T47D (cell line): ENCODE results near the gene LMO1.
A peak's percentile ranks its signal among the peaks of the same experiment; 100 is the strongest.

Experiments used
- DNase-seq, 2 experiments: peaks; one replicate each; pipeline versions ENCODE4 v3.0.0 to v3.0.0-alpha.2; 2011 to 2012; ENCODE audit warnings: low read depth in 1 of 2, low spot score in 1 of 2
- JUND ChIP-seq: IDR thresholded peaks from 2 replicates; pipeline ENCODE4 v1.6.1; 2012; ENCODE audit warnings: low read depth
- in situ Hi-C: cut with HindIII; loops from 2 replicates; pipeline ENCODE4 v1.10.0; 2016; ENCODE audit warnings: low sequenced_read_pairs, low pct_unique_long_range_greater_than_20kb

The LMO1 gene

GRCh38 chr11:8294251-8294935, 30.7 kb upstream of the LMO1 start:
- no peak for TF ChIP-seq JUND
- in situ Hi-C loops, result no loop called here

GRCh38 chr11:8293171-8293570, 29.5 kb upstream of the LMO1 start:
- in situ Hi-C loops, result no loop called here
- TF ChIP-seq JUND, result no peak
- no peak for DNase-seq

More at GRCh38 chr11:8294251-8294935, 30.7 kb upstream of the LMO1 start:
- DNase-seq, result no peak

GRCh38 chr11:8292351-8292750, 28.7 kb upstream of the LMO1 start:
- in situ Hi-C loops, result no loop called here
- no peak for DNase-seq
- no peak for TF ChIP-seq JUND

GRCh38 chr11:8291421-8292350, 28.0 kb upstream of the LMO1 start:
- no peak for DNase-seq
- no peak for TF ChIP-seq JUND
- in situ Hi-C loops, result no loop called here

- TF ChIP-seq JUND, result no peak
- peak in 1 of 2 experiments; percentile 14 for DNase-seq
- in situ Hi-C loops, result no loop called here
Observed at GRCh38 chr11:8290081-8290810, 26.6 kb upstream of the LMO1 start.

- in situ Hi-C loops, result no loop called here
- DNase-seq, result no peak
- no peak for TF ChIP-seq JUND
Observed at GRCh38 chr11:8289492-8289918, 25.8 kb upstream of the LMO1 start.

- in situ Hi-C loops, result no loop called here
- no peak for DNase-seq
- no peak for TF ChIP-seq JUND
Observed at GRCh38 chr11:8288824-8289491, 25.3 kb upstream of the LMO1 start.

- DNase-seq, result peak in 1 of 2 experiments; percentile 24
- in situ Hi-C loops, result no loop called here
- TF ChIP-seq JUND, result no peak
Observed at GRCh38 chr11:8288166-8288772, 24.6 kb upstream of the LMO1 start.

- DNase-seq, result no peak
- TF ChIP-seq JUND, result no peak
- in situ Hi-C loops, result no loop called here
Observed at GRCh38 chr11:8287703-8288102, 24.0 kb upstream of the LMO1 start.

- no peak for DNase-seq
- in situ Hi-C loops, result no loop called here
- no peak for TF ChIP-seq JUND
Observed at GRCh38 chr11:8287297-8287696, 23.6 kb upstream of the LMO1 start.

GRCh38 chr11:8286886-8287285, 23.2 kb upstream of the LMO1 start:
- TF ChIP-seq JUND, result no peak
- DNase-seq, result no peak
- in situ Hi-C loops, result no loop called here

- in situ Hi-C loops, result no loop called here
- no peak for DNase-seq
- TF ChIP-seq JUND, result no peak
Observed at GRCh38 chr11:8285796-8286195, 22.1 kb upstream of the LMO1 start.
